Measurements from ENCODE around the gene JPH2. TPM values are rescaled to one million over a fixed set of nuclear protein-coding genes. Genes with fewer than 3 reads are reported as not detected.

Gene JPH2
- total and polyA plus RNA-seq, 2 donors from 2014 or later = 2.5 to 11.4 TPM

DNA sequence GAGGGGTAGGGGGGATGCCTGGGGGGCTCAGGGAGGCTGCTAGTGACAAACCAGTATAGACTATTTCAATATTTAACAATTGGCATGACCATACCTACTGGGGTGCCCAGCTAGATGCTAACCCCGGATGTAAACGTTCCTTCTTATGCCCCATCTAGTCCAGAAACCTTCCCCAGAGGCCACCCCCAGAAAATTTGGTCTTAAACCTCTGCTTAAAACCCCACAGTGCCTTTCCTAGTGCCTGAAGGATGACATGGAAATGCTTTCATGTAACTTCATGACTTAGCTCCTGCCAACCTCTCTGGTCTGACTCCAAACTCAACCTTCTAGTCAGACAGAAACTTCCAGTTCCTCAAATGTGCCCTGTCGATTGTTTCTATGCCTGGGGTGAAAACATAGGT, 52.0 kb downstream of the JPH2 start:
- H3K4me3 ChIP-seq (ENCODE audit: low read length in 3 of 3) = no peak overlapping the region
- DNase-seq (no peak), FAIRE-seq (no peak)
- TF ChIP-seq, protein P1, sequence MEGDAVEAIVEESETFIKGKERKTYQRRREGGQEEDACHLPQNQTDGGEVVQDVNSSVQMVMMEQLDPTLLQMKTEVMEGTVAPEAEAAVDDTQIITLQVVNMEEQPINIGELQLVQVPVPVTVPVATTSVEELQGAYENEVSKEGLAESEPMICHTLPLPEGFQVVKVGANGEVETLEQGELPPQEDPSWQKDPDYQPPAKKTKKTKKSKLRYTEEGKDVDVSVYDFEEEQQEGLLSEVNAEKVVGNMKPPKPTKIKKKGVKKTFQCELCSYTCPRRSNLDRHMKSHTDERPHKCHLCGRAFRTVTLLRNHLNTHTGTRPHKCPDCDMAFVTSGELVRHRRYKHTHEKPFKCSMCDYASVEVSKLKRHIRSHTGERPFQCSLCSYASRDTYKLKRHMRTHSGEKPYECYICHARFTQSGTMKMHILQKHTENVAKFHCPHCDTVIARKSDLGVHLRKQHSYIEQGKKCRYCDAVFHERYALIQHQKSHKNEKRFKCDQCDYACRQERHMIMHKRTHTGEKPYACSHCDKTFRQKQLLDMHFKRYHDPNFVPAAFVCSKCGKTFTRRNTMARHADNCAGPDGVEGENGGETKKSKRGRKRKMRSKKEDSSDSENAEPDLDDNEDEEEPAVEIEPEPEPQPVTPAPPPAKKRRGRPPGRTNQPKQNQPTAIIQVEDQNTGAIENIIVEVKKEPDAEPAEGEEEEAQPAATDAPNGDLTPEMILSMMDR (IDR thresholded peaks at IDR 0.05; ENCODE audit: borderline replicate concordance, extremely low read depth, insufficient read depth) = no peak
- H3K9me3 ChIP-seq (ENCODE audit: control insufficient read depth in 2 of 3, insufficient read depth in 1 of 3, low read length in 3 of 3) = no peaks in the 10 kb centered on the region
- H3K36me3 ChIP-seq (ENCODE audit: control insufficient read depth in 2 of 3, insufficient read depth in 3 of 3, low read length in 3 of 3) = no peaks in the 10 kb centered on the region
- no peaks in the 10 kb centered on the region for H3K27me3 ChIP-seq (ENCODE audit: control insufficient read depth, insufficient read depth, low read length)
- intact Hi-C loops (cut with DNase I) = no loop called here
- H3K4me1 ChIP-seq (ENCODE audit: control insufficient read depth in 2 of 3, insufficient read depth in 2 of 3, low read depth in 1 of 3, low read length in 3 of 3) = no peaks in the 10 kb centered on the region
- H3K27ac ChIP-seq (ENCODE audit: low read depth in 2 of 2, low read length in 2 of 2) = no peak overlapping the region
- H3K9ac ChIP-seq (ENCODE audit: low read length in 3 of 3) = no peak overlapping the region

GRCh38 chr20:44133424-44133823, 53.6 kb downstream of the JPH2 start:
- H3K4me3 ChIP-seq (ENCODE audit: low read length in 3 of 3) = no peak overlapping the region
- H3K27ac ChIP-seq (ENCODE audit: low read depth in 2 of 2, low read length in 2 of 2) = no peak overlapping the region
- FAIRE-seq = no peak
- H3K4me1 ChIP-seq (ENCODE audit: control insufficient read depth in 2 of 3, insufficient read depth in 2 of 3, low read depth in 1 of 3, low read length in 3 of 3) = no peaks in the 10 kb centered on the region
- peak in 1 of 5 donors; percentile 26 for DNase-seq
- TF ChIP-seq, protein P1 (IDR thresholded peaks at IDR 0.05; ENCODE audit: borderline replicate concordance, extremely low read depth, insufficient read depth) = no peak
- no peaks in the 10 kb centered on the region for H3K9me3 ChIP-seq (ENCODE audit: control insufficient read depth in 2 of 3, insufficient read depth in 1 of 3, low read length in 3 of 3)
- no peak overlapping the region for H3K9ac ChIP-seq (ENCODE audit: low read length in 3 of 3)
- H3K36me3 ChIP-seq (ENCODE audit: control insufficient read depth in 2 of 3, insufficient read depth in 3 of 3, low read length in 3 of 3) = no peaks in the 10 kb centered on the region
- intact Hi-C loops (cut with DNase I) = no loop called here
- no peaks in the 10 kb centered on the region for H3K27me3 ChIP-seq (ENCODE audit: control insufficient read depth, insufficient read depth, low read length)

DNA sequence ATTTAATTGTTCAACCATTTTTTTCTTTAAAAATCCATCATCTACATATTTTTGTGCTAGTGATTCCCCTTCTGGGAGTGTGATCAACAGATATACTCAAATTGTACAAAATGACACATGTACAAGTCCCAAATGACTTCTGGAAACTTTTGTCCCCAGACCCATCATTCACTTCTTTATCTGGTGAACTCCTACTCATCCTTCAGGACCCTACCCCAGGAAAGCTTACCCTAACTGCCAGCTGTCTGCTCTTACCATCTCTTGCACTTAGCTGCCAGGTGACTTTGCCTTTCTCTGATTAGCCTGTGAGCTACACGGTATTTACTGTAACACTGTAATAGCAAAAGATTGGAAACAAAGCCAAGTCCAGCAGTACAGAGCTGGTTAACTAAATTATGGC, 55.3 kb downstream of the JPH2 start:
- no peaks in the 10 kb centered on the region for H3K36me3 ChIP-seq (ENCODE audit: control insufficient read depth in 2 of 3, insufficient read depth in 3 of 3, low read length in 3 of 3)
- H3K9me3 ChIP-seq (ENCODE audit: control insufficient read depth in 2 of 3, insufficient read depth in 1 of 3, low read length in 3 of 3) = no peaks in the 10 kb centered on the region
- no peaks in the 10 kb centered on the region for H3K4me1 ChIP-seq (ENCODE audit: control insufficient read depth in 2 of 3, insufficient read depth in 2 of 3, low read depth in 1 of 3, low read length in 3 of 3)
- intact Hi-C loops (cut with DNase I) = no loop called here
- no peaks in the 10 kb centered on the region for H3K27me3 ChIP-seq (ENCODE audit: control insufficient read depth, insufficient read depth, low read length)
- H3K4me3 ChIP-seq (ENCODE audit: low read length in 3 of 3) = no peak overlapping the region
- H3K27ac ChIP-seq (ENCODE audit: low read depth in 2 of 2, low read length in 2 of 2) = no peak overlapping the region
- DNase-seq = no peak
- no peak for FAIRE-seq
- no peak overlapping the region for H3K9ac ChIP-seq (ENCODE audit: low read length in 3 of 3)
- TF ChIP-seq, protein P1 (IDR thresholded peaks at IDR 0.05; ENCODE audit: borderline replicate concordance, extremely low read depth, insufficient read depth) = no peak

Data from kidney (tissue), 14 donors.